GM10266 (cell line): Measurements from ENCODE around the gene KDM4B.

Experiments
- DNase-seq: peaks from one replicate; pipeline ENCODE4 v3.0.0; 2012; ENCODE audit errors: extremely low spot score
- TF ChIP-seq, protein P1 (sequence below): IDR thresholded peaks from 2 replicates; pipeline ENCODE4 v1.5.1; 2012; ENCODE audit warnings: mild to moderate bottlenecking, low read depth; ENCODE audit not compliant: control insufficient read depth, insufficient read depth; ENCODE audit errors: missing control alignments

Gene KDM4B

DNA sequence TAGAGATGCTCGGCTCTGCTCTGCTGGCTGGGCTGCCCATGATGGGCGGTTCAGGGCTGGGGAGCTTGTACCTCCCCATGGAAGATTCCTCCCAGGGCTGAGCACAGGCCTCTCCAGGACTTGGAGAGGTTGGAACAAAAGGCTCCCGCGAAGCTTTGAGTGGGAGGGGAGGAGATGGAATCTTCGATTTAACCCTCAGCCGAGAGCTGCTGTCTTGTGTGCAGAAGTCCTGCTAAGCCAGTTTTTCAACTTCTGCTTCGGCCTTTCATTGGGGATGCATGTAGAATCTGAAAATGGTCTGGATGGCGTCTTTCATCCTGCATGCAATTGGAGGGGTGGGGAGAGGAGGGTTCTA lies 163.3 kb downstream of the KDM4B start:
- no peak for DNase-seq

DNA sequence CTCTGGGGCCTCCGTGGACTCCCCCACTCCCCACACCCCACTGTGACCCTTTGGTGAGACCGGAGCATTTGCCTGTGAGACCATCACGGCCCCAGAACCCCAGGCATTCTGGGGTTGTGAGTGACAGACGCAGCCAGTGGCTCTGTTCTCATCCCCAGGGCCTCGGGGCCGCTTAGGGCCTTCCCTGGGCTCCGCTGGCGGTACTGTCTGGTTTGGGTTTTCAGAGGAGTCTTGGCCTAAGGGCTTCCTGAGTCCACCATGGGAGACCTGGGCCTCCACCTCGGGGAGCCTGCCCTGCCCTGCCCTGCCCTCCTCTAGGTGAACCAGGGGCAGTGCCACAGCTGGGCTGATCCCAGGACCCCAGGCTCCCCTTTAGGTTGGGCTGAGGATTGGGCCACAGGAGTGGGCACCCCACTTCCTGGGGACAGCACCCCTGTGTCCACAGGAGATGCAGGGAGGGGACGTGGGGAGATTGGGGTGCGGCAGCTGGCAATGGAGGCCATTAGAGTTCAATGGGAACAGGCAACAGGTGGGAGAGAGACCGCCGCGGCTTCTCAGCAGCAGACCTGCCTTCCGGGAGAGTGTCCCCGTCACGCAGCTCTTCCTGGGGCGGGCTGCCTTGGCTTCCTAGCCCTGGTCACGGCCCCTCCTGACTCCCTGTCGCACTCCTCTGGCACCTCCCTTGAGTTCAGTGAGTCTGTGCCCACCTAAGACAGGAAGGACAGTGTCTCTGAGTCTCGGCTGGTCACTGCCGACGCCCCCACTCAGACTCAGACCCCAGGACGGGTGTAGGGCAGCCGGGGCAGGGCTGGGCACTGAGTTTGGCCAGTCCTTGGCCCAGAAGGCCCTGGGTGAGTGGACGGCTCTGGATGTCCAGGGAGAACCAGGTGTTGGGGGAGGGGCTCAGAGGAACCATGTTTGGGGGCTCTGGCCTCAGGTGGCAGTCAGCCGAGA lies 164.1 kb downstream of the KDM4B start:
- no peak for DNase-seq
- TF ChIP-seq, protein P1, sequence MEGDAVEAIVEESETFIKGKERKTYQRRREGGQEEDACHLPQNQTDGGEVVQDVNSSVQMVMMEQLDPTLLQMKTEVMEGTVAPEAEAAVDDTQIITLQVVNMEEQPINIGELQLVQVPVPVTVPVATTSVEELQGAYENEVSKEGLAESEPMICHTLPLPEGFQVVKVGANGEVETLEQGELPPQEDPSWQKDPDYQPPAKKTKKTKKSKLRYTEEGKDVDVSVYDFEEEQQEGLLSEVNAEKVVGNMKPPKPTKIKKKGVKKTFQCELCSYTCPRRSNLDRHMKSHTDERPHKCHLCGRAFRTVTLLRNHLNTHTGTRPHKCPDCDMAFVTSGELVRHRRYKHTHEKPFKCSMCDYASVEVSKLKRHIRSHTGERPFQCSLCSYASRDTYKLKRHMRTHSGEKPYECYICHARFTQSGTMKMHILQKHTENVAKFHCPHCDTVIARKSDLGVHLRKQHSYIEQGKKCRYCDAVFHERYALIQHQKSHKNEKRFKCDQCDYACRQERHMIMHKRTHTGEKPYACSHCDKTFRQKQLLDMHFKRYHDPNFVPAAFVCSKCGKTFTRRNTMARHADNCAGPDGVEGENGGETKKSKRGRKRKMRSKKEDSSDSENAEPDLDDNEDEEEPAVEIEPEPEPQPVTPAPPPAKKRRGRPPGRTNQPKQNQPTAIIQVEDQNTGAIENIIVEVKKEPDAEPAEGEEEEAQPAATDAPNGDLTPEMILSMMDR: no peak

More for the DNA sequence above, 163.3 kb downstream of the KDM4B start:
- TF ChIP-seq, protein P1: no peak

DNA sequence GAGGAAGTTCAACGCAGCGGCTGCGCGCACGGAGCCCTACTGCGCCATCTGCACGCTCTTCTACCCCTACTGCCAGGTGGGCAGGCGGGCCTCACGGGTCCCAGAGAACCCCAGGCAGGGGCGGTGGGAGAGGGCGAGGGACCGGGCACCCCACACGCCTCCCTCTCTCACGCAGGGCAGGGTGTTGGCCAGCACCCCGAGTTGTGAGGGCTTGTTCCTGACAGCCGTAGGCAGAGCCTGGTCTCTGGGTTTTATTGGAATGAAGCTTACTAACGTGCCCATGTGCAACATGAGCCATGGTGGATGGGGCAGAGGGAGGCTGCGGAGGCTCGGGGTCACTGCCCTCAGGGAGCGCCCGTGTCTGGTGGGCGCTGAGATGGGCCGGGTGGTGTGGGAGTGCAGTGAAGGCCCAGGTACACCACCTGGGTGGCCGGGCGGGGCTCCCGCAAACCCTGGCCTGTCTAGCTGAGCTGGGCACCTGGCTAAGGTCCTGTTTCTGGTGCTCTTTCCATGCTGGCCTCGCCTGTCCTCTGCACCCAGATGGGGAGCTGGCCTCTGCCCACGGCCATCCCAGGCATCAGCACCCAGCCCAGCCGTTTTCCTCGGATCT lies 165.2 kb downstream of the KDM4B start:
- TF ChIP-seq, protein P1: no peak
- no peak for DNase-seq

DNA sequence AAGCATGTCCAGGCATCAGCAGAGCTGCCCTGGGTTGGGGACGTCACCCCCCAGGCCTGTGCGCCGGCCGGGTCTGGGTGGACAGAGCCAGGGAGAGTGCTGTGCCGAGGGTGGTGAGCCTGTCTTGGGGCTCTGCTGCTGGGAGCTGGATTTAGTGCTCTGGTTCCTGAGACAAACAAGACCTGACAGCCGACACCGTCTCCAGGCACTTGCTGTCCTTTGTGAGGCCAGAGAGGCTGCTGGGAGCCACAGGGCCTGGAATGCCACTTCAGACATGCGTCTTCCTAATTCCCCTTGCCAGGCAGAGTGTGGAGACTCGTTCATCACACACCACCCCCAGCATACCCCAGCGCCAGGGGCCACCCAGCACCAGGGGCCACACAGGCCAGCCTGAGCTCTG lies 165.8 kb downstream of the KDM4B start:
- DNase-seq: no peak
- TF ChIP-seq, protein P1: no peak

DNA sequence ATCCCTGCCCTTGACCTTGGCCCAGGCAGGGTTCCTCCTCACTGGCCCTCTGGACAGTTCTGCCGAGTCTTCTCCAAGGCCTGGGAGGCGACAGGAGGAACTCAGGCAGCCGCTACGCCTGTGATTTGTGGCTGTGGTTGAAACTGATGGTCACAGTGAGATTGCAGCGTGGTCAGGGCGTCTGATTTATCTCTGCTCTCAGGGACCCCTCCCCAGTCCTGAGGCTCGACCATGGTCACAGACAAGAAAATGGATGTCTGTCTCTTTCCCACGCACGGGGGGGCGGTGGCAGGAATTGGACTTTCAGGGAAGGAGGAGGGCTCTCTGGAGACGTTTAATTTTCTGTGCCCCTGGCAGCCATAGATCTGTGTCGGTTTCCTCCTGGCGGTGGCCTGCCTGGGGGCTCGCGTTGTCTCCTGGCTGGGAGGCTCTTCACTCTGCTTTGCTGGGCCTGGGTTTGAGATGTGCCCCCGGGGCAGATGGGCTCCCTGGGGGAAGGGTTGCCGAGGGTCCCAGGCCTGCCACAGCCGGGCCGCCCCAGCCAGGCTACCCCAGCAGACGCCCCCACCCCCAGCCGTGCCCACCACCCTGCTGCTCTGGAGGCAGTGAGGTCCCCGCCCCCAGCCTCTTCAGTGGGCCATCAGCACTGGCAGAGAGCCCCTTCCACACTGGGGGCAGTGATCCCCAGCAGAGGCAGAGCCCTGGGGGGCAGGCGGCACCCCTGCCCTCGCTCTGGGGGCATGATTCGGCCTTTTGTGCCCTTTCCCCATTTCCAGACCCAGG lies 167.4 kb downstream of the KDM4B start:
- TF ChIP-seq, protein P1: no peak

DNA sequence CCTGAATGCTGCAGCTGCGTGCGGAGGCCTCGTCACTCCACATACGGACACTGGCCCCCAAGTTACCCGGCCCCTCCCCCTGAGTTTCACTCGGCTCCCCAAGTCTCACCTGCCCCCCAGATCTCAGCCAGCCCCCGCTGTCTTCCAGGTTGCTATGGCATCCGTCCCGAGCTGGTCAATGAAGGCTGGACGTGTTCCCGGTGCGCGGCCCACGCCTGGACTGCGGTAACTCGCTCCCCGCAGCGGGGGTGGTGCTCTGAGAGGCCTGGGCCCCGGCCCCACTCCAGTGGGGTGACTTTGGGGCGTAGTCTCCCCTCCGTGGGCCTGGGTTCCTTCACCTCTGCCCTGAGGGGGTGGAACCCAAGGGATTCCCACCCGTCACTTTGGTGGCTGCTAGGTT lies 168.2 kb downstream of the KDM4B start:
- TF ChIP-seq, protein P1: no peak
- no peak for DNase-seq

More for the DNA sequence above, 167.4 kb downstream of the KDM4B start:
- DNase-seq: no peak
